Measurements from ENCODE around the gene EXOC6B. TPM values are rescaled to one million over a fixed set of nuclear protein-coding genes. Genes with fewer than 3 reads are reported as not detected.
A peak's percentile ranks its signal among the peaks of the same experiment; 100 is the strongest.

The EXOC6B gene
- total RNA-seq, 1 donor from 2014 or later, result 13.8 TPM

GRCh38 chr2:72847534-72848315 lies 21.9 kb upstream of the EXOC6B start:
- DNase-seq, result no peak
- intact Hi-C loops (cut with micrococcal nuclease), result no loop called here

DNA sequence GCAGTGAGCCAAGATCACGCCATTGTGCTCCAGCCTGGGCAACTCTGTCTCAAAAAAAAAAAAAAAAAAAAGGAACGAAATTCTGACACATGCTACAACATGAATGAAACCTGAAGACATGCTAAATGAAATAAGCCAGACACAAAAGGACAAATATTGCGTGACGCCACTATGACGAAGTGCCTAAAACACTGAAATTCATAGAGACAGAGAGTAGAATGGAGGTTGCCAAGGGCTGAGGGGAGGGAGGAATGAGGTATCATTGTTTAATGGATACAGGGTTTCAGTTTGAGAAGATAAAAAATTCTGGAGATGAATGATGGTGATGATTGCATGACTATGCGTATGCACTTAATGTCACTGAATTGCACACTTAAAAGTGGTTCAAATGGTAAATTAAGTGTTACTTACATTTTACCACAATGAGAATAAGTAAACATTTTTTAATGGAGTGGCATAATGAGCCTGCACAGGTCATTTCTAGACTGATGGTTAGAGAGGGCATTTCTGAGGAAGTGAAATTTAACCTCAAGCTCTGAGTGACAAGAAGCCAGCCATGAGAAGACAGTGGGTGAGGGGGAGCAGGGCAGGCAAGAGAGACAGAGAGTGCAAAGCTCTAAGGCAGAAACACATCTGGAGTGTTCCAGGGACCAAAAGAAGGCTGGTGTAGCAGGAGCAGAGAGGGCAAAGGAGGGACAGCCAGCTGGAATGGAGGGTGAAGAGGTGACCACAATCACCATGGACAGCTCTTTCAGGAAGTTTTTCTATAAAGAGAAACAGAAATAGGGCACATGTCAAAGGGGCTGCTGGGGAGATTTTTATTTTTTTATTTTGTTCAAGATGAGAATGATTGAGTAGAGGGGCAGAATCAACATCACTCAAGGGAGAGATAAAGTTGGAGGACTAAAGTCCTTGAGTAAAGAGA lies 20.6 kb upstream of the EXOC6B start:
- DNase-seq (no peak), ATAC-seq (ENCODE audit: low read depth) (peak; percentile 31)
- intact Hi-C loops (cut with micrococcal nuclease), result no loop called here
- Mint-ChIP-seq H3K27ac (no peak overlapping the region), H3K4me3 (no peak overlapping the region), H3K27me3 (peaks cover 13% of the 10 kb centered on the region), H3K4me1 (no peaks in the 10 kb centered on the region), H3K36me3 (ENCODE audit: low read depth) (no peaks in the 10 kb centered on the region), H3K9me3 (no peaks in the 10 kb centered on the region)
- CTCF ChIA-PET, result interaction anchor here (0.8 kb wide), 1 partner anchor 13 kb away, joined by 3 read pairs; no protein-coding TSS in a partner anchor
- TF ChIP-seq, protein P1, sequence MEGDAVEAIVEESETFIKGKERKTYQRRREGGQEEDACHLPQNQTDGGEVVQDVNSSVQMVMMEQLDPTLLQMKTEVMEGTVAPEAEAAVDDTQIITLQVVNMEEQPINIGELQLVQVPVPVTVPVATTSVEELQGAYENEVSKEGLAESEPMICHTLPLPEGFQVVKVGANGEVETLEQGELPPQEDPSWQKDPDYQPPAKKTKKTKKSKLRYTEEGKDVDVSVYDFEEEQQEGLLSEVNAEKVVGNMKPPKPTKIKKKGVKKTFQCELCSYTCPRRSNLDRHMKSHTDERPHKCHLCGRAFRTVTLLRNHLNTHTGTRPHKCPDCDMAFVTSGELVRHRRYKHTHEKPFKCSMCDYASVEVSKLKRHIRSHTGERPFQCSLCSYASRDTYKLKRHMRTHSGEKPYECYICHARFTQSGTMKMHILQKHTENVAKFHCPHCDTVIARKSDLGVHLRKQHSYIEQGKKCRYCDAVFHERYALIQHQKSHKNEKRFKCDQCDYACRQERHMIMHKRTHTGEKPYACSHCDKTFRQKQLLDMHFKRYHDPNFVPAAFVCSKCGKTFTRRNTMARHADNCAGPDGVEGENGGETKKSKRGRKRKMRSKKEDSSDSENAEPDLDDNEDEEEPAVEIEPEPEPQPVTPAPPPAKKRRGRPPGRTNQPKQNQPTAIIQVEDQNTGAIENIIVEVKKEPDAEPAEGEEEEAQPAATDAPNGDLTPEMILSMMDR (IDR thresholded peaks at IDR 0.05), result no peak
- POLR2A ChIA-PET, result no interaction called here

More at GRCh38 chr2:72847534-72848315, 21.9 kb upstream of the EXOC6B start:
- H3K36me3 Mint-ChIP-seq (ENCODE audit: low read depth), result no peaks in the 10 kb centered on the region
- TF ChIP-seq, protein P1 (IDR thresholded peaks at IDR 0.05), result no peak
- H3K4me1 Mint-ChIP-seq, result no peaks in the 10 kb centered on the region
- ChIA-PET CTCF (no interaction called here), POLR2A (no interaction called here)
- H3K27me3 Mint-ChIP-seq, result peaks cover 12% of the 10 kb centered on the region
- ATAC-seq (ENCODE audit: low read depth), result no peak
- no peak overlapping the region for H3K27ac Mint-ChIP-seq
- no peaks in the 10 kb centered on the region for H3K9me3 Mint-ChIP-seq
- H3K4me3 Mint-ChIP-seq, result no peak overlapping the region

- Mint-ChIP-seq H3K27ac (no peak overlapping the region), H3K27me3 (peaks cover 22% of the 10 kb centered on the region), H3K4me3 (no peak overlapping the region), H3K9me3 (no peaks in the 10 kb centered on the region), H3K36me3 (ENCODE audit: low read depth) (no peaks in the 10 kb centered on the region), H3K4me1 (no peaks in the 10 kb centered on the region)
- TF ChIP-seq, protein P1 (IDR thresholded peaks at IDR 0.05), result no peak
- no peak for DNase-seq
- POLR2A ChIA-PET, result no interaction called here
- CTCF ChIA-PET, result no interaction called here
- ATAC-seq (ENCODE audit: low read depth), result no peak
- intact Hi-C loops (cut with micrococcal nuclease), result no loop called here
Observed at GRCh38 chr2:72843301-72843700, 17.5 kb upstream of the EXOC6B start.

GRCh38 chr2:72841462-72842125 lies 15.8 kb upstream of the EXOC6B start:
- DNase-seq, result no peak
- TF ChIP-seq, protein P1 (IDR thresholded peaks at IDR 0.05), result no peak
- ChIA-PET CTCF (interaction anchor here (0.9 to 1.3 kb wide), 4 partner anchors 18 to 23 kb away, joined by 3 to 4 read pairs (median 3); no protein-coding TSS in a partner anchor), POLR2A (no interaction called here)
- Mint-ChIP-seq H3K36me3 (ENCODE audit: low read depth) (no peaks in the 10 kb centered on the region), H3K4me1 (no peaks in the 10 kb centered on the region), H3K27me3 (peaks cover 22% of the 10 kb centered on the region), H3K27ac (no peak overlapping the region), H3K9me3 (no peaks in the 10 kb centered on the region), H3K4me3 (no peak overlapping the region)
- intact Hi-C loops (cut with micrococcal nuclease), result no loop called here
- ATAC-seq (ENCODE audit: low read depth), result no peak

Measured in activated B cell treated with CpG ODN at 0.5 μM for 24 hours (primary cell).